HG03457 (cell line): ENCODE measurements around the gene ST6GALNAC4.

Experiments used
- ATAC-seq: cut with Tn5 transposase; IDR thresholded peaks from one replicate; pipeline ENCODE4 v1.9.1; 2021; ENCODE audit warnings: moderate number of reproducible peaks; ENCODE audit not compliant: unreplicated experiment

The ST6GALNAC4 gene

DNA sequence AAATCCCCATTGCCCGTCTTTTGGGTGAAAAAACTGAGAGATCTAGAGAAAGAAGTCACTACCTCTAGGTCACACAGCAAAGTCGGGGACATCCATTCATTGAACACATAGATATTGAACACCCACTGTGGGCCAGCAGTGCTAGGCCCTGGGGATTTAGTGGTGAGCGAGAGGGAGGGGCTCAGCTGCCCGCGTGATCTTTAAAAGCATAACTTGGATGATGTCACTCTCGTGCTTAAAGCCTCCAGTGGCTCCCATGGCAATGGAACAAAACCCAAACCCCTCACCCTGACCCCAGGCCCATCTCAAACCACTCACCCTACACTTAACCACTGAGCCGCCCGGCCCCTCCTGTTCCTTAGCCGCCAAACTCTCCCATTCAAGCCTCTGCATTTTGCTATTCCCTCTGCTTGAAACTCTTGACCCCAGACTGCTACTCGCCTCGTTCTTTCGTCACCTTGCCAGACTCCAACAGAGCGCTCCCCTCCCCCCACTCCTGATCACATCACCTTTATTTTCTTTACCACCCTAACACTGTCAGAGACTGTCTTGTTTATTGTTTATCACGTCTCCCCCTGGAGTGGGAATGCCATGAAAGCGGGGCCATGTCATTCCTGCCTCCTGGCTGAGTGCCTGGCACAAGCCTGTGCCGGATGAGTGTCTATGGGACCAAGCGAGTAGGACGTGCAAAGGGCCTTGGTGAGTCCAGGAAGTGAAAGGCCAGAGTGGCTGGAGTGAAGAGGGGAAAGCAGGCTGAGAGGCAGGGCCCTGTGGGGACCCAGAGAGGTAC, 14.4 kb upstream of the ST6GALNAC4 start:
- peak; percentile 27 for ATAC-seq

GRCh38 chr9:127930231-127931091, 13.6 kb upstream of the ST6GALNAC4 start, which contains the start of gene PIP5KL1:
Gene PIP5KL1 (minus strand): TSS chr9:127930777. CDS start chr9:127930752, 25 bp downstream.
- peak; percentile 52 for ATAC-seq

GRCh38 chr9:127929625-127929979, 12.8 kb upstream of the ST6GALNAC4 start:
- no peak for ATAC-seq

- no peak for ATAC-seq
Observed at GRCh38 chr9:127928676-127929624, 12.1 kb upstream of the ST6GALNAC4 start.

GRCh38 chr9:127927988-127928675, 11.3 kb upstream of the ST6GALNAC4 start:
- ATAC-seq, result no peak

GRCh38 chr9:127927201-127927987, 10.6 kb upstream of the ST6GALNAC4 start:
- ATAC-seq, result no peak

DNA sequence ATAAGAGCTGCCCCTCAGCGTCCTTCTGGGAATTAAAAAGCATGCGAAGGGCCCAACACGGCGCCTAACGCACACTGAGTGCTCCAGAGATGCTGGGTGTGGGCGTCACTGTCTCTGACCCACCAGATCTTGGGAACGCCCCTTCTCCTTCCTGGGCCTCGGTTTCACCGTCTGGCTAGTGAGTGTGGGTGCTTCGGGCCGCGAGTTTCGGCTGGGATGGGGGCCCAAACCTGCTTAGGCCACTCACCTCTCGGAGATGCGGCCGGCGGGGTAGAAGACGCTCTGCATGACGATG, 10.0 kb upstream of the ST6GALNAC4 start:
- no peak for ATAC-seq

DNA sequence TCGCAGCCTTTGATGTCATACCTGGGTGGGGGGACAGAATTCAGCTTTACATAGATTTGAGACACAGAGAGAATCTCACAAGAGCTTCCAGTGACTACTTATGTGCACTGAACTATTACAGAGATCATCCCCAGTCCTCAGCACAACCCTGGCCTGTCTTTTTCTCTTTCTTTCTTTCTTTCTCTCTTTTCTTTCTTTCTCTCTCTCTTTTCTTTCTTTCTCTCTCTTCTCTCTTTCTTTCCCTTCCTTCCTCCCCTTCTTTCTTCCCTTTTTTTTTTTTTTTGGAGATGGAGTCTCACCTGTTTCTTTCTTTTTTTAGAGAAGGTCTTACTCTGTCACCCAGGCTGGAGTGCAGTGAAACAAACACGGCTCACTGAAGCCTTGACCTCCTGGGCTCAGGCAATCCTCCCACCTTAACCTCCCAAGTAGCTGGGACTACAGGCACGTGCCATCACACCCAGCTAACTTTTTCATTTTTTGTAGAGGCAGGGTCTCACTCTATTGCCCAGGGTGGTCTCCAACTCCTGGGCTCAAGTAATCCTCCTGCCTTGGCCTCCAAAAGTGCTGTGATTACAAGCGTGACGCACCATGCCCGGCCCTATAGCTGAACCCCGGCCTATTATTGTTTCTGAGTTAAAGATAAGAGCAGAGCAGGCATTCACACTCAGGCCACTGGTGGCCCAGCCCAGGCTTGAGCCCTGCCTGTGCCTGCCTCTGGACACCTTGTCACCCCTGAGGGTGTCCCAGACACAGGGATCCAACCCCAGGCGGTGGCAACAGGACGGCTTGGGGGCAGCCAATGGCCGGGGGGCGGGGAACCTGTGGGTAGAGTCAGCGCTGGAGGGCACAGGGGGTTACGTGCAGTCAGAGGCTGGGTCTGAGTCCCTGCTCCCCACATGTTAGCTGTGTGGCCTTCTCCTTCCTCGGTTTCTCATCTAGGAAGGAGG, 9.4 kb upstream of the ST6GALNAC4 start:
- no peak for ATAC-seq

DNA sequence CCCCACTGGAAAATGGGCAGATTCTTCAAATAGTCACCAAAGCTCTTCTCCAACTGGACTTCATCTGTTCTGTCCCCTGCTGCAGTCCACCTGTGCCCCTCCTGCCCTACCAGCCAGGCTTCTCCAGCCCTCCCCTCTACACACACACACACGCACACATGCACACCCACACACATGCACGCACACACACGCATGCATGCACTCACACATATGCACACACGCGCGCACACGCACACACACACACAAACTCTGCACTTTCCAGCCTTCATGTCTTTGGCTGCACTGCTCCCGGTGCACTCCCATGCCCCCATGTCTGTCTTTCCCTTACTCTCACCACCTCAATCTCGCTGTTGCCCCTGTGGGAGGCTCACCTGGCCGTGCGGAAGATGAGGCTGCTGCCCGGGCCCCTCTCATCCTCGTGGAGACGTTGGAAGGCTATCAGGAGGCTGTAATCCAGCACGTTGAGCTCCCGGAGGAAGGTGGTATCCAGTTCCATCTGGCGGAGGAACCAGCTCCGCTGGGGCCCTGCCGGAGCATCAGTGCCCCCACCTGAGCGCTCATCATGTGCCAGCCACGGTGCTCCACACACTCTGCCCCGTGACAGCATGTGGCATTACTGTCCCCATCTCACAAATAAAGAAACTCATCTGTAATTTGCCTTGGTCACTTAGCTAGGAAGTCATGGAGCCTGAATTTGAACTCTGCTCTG, 8.0 kb upstream of the ST6GALNAC4 start:
- no peak for ATAC-seq

DNA sequence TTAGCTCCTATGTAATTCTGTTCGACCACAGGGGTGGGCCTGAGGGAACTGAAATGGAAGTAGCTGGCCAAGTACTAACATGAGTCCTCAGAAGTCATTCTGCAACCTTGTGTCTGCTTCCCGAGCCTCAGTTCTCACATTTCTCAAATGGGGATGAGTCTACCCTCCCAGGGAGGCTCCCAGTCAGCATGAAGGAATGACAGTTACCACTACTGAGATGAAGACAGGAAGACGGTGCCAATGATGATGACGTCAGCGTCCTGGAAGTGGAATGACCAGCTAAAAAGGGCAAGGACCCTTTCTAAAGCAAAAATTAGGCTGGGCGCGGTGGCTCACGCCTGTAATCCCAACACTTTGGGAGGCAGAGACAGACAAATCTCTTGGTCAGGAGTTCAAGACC, 6.9 kb upstream of the ST6GALNAC4 start:
- no peak for ATAC-seq

DNA sequence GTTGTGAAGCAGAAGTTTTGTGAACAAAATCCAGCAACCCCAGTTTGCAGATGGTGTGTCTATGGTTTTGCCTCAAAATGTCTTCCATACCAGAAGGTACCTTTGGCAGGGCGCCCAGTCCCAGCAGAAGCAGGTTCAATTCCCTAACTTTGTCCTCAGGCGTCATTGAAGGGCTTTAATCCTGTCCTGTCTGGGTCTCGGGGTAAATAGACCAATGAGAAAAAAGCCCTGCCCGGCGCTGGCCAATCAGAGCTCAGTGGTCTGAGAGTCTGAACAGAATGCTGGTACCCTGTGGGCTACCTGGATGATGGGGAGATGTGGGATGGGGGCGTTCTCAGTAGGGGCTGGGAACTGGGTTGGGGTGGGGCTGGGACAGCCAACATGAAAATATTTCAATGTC, 6.2 kb upstream of the ST6GALNAC4 start:
- ATAC-seq, result no peak

DNA sequence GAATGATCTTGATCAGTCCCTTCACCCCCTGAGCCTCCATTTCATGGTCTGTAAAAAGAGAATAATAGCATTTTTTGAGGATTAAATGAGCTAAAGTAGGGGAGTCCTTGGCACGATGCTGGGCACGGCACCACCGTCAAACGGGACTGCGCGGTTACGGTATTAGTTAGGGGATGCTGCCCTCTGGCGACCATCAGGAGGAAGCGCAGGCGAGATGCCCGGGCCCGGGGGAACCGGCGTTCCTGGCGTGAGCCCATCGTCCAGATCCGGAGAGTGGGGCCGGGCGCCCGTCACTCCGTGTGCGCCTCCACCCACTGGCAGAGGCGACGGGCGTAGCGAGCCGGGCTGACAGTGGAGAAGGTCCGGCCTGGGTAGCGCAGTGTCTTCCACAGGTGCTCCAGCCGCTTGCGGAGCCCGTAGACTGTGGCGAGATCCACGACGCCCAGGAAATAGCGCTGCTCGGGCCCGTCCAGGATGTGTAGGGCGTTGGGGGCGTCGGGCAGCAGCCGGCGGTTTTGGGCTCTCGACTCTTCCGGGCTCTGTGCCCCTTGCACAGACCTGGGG, 4.8 kb upstream of the ST6GALNAC4 start:
- no peak for ATAC-seq

DNA sequence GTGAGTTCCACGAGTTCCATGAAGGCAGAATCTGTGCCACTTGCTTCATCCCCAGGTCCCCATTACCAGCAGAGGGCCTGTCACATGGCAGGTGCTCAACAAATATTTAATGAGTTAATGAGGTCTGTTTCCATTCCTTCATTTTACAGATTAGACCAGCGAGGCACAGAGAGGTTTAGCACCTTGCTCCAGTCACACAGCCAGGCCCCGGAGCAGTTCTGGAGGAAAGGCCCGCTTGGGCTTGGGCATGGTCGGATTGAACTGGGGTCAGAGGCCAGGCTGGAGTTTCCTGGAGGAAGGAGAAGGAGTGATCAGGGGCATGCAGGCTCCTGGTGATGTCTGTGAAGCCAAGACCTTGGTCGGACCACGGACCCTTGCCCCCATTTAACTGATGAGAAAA, 4.0 kb upstream of the ST6GALNAC4 start:
- ATAC-seq, result no peak

DNA sequence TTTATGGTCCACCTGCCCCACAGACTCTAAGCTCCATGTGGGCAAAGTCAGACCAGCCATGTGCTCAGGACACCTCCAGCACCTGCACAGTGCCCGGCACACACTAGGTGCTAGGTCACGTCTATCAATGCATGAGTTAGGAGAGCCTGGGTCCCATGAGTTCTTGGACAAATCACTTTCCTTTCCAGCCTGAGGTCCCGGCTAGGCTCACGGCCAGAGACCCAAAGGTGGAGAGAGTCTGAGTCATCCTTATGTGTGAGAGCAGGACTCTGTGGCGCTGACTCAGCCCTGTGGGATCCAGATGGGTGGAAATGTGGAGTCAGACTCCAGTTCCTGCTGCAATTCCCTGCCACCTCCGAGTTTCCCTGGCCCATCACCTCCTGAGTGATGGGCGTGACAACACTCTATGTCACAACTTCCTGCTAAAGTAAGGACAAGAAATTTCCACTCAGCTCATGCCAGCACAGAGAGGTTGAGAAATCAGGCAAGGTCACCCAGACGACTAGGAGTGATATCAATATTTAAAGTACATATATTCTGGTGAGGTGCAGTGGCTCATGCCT, 2.5 kb upstream of the ST6GALNAC4 start:
- no peak for ATAC-seq

DNA sequence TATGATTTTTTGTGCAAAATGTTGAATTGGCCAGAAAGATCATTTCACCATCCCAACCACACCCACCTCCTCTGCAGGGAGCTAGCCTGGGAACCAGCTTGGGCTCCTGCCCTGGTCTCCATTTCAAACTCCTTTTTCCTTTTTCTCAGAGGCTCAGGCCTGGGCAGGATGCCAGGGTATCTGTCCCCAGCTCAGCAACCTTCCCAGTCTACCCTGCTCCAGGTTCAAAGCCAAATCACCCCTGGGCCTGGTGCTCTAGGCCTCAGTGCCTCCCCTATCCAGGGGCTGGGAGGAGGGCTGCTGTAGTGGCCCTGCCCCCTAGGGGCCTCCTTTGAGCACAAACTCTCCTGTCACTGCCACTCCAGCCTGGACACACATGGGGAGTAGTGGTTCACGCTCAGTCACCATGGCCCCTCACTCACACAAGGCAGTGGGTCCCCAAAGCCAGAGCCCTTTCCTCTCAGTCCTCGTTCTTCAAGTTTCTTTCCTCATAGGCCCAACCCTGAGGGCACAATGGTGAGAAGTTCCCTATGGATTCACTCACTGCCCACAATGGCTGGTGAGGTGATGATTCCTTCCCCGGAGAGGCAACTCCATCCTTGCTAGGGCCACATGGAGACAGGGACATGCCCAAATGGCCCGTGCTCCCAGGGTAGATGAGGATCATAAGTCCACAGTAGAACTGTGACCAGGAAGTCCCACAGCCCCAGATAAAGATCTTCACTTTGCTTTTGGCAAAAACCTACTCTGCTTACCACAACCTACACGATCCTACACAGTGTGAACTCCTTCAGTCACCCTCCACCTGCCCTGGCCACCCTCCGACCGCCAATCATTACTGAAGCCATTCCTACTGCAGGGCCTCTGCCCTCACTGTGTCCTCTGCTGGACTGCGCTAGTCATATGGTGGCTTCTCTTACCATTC, 1.6 kb upstream of the ST6GALNAC4 start:
- ATAC-seq, result no peak

DNA sequence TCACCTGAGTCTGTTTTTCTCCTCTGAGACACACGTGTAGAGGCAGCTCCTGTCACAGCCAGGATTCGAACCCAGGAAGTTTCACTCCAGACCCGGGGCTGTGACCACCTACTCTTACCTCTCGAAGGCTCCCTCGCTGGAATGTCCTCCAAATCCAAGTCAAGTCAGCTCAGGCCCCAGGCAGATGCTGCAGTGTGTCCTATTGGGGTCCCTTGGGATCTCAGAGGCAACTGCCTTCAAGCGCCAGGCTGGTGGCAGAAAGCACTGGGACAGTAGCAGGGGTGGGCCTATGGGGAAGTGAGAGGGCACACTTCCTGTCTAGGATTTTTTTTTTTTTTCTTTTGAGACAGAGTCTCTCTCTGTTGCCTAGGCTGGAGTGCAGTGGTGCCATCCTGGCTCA, 762 bp upstream of the ST6GALNAC4 start:
- peak; percentile 13 for ATAC-seq
